Mucosa of stomach (tissue), 1 donor: ENCODE results near the gene ADAM10.

Source experiments
- H3K27me3 ChIP-seq: one replicate; pipeline ENCODE4 v1.7.0; 2013; ENCODE audit warnings: mild to moderate bottlenecking, low read length; ENCODE audit not compliant: control insufficient read depth, insufficient read depth
- H3K36me3 ChIP-seq: one replicate; pipeline ENCODE4 v1.7.0; 2013; ENCODE audit warnings: low read length; ENCODE audit not compliant: control insufficient read depth, insufficient read depth
- H3K4me1 ChIP-seq: one replicate; pipeline ENCODE4 v1.7.0; 2013; ENCODE audit warnings: mild to moderate bottlenecking, low read length; ENCODE audit not compliant: control insufficient read depth, insufficient read depth
- H3K4me3 ChIP-seq: one replicate; pipeline ENCODE4 v1.7.0; 2013; ENCODE audit warnings: low read length
- H3K9ac ChIP-seq: one replicate; pipeline ENCODE4 v1.7.0; 2013; ENCODE audit warnings: mild to moderate bottlenecking, low read length, moderate library complexity
- H3K9me3 ChIP-seq: one replicate; pipeline ENCODE4 v1.7.0; 2013; ENCODE audit warnings: mild to moderate bottlenecking, low read length, moderate library complexity; ENCODE audit not compliant: control insufficient read depth
- donor health status: Pancreatic carcinoma.

The ADAM10 gene

DNA sequence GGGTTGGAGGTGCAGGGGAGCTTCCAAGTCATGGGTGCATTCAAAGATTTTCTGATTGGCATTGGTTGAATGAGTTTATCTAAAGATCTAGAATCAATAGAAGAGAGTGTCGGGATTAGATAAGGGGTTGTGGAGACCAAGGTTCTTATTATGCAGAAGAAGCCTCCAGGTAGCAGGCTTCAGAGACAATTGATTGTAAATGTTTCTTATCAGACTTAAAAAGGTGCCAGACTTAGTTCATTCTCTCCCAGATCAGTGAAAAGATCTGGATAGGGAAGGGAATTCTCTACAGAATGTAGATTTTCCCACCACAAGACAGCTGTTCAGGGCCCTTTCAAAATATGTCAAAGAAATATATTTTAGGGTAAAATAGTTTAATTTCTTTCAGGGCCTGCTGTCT is 188.2 kb downstream of the ADAM10 start:
- no peak overlapping the region for H3K4me3 ChIP-seq
- no peak overlapping the region for H3K9ac ChIP-seq
- H3K9me3 ChIP-seq, result no peaks in the 10 kb centered on the region
- no peaks in the 10 kb centered on the region for H3K27me3 ChIP-seq
- no peaks in the 10 kb centered on the region for H3K36me3 ChIP-seq
- peaks cover 4% of the 10 kb centered on the region for H3K4me1 ChIP-seq

GRCh38 chr15:58559904-58560588 is 189.5 kb downstream of the ADAM10 start:
- Histone ChIP-seq H3K4me1 (peaks cover 11% of the 10 kb centered on the region), H3K27me3 (no peaks in the 10 kb centered on the region), H3K9ac (no peak overlapping the region), H3K4me3 (no peak overlapping the region), H3K36me3 (no peaks in the 10 kb centered on the region), H3K9me3 (no peaks in the 10 kb centered on the region)

GRCh38 chr15:58558777-58559176 is 190.7 kb downstream of the ADAM10 start:
- Histone ChIP-seq H3K36me3 (no peaks in the 10 kb centered on the region), H3K9me3 (no peaks in the 10 kb centered on the region)

GRCh38 chr15:58556541-58556940 is 193.0 kb downstream of the ADAM10 start:
- no peaks in the 10 kb centered on the region for H3K36me3 ChIP-seq
- no peak overlapping the region for H3K4me3 ChIP-seq
- H3K4me1 ChIP-seq, result peaks cover 11% of the 10 kb centered on the region
- no peaks in the 10 kb centered on the region for H3K9me3 ChIP-seq
- H3K9ac ChIP-seq, result no peak overlapping the region
- H3K27me3 ChIP-seq, result no peaks in the 10 kb centered on the region

More at GRCh38 chr15:58558777-58559176, 190.7 kb downstream of the ADAM10 start:
- H3K4me3 ChIP-seq, result no peak overlapping the region
- no peaks in the 10 kb centered on the region for H3K27me3 ChIP-seq
- H3K9ac ChIP-seq, result no peak overlapping the region
- peaks cover 11% of the 10 kb centered on the region for H3K4me1 ChIP-seq

GRCh38 chr15:58556028-58556361 is 193.5 kb downstream of the ADAM10 start:
- H3K27me3 ChIP-seq, result no peaks in the 10 kb centered on the region
- H3K36me3 ChIP-seq, result no peaks in the 10 kb centered on the region
- H3K9ac ChIP-seq, result no peak overlapping the region

DNA sequence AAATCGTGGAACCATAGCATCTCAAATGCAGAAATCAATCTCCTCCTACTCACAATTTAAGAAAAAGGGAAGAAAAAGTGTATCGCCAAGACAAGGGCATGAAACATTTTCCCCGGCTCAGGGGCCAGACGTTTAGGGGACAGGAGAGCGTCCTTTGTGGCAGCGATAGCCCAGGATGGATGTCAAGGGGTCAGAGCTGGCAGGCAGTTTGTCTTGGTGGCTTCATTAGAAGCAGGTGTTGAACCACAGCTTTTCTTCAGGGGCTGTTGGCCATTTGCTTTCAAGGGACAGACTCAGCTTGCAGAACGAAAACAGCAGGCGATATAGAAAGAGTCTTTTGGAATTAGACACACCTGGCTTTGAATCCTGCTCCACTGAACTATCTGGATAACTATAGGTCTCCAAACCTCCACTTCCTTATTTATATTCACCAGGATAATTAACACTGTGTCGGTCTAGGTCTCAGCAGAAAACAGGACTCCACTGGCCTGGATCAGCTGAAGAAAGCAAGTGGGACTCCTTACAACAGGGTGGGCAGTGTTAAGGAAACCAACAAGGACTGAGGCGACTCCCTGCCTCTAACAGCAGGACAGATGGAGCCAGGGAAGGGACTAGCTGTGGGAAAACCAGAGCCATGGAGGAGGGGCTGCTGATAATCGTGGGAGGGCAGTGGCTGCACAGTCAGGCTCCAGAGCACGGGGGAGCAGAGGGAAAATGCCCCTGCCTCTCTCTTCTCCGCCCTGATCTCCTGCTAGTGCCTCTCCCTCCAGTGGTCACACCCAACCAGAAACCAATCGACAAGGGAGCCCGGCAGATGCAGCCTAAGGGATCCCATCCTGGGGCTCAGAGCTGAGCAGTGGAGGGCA is 194.1 kb downstream of the ADAM10 start:
- H3K9me3 ChIP-seq, result no peaks in the 10 kb centered on the region
- no peak overlapping the region for H3K4me3 ChIP-seq
- no peaks in the 10 kb centered on the region for H3K36me3 ChIP-seq
- no peak overlapping the region for H3K9ac ChIP-seq
- peaks cover 10% of the 10 kb centered on the region for H3K4me1 ChIP-seq
- no peaks in the 10 kb centered on the region for H3K27me3 ChIP-seq

More at GRCh38 chr15:58556028-58556361, 193.5 kb downstream of the ADAM10 start:
- Histone ChIP-seq H3K9me3 (no peaks in the 10 kb centered on the region), H3K4me1 (peaks cover 11% of the 10 kb centered on the region), H3K4me3 (no peak overlapping the region)

- Histone ChIP-seq H3K36me3 (no peaks in the 10 kb centered on the region), H3K9me3 (no peaks in the 10 kb centered on the region), H3K4me1 (peaks cover 7% of the 10 kb centered on the region), H3K27me3 (no peaks in the 10 kb centered on the region), H3K4me3 (no peak overlapping the region), H3K9ac (no peak overlapping the region)
These were observed 194.7 kb downstream of the ADAM10 start for GRCh38 chr15:58554758-58555157.

DNA sequence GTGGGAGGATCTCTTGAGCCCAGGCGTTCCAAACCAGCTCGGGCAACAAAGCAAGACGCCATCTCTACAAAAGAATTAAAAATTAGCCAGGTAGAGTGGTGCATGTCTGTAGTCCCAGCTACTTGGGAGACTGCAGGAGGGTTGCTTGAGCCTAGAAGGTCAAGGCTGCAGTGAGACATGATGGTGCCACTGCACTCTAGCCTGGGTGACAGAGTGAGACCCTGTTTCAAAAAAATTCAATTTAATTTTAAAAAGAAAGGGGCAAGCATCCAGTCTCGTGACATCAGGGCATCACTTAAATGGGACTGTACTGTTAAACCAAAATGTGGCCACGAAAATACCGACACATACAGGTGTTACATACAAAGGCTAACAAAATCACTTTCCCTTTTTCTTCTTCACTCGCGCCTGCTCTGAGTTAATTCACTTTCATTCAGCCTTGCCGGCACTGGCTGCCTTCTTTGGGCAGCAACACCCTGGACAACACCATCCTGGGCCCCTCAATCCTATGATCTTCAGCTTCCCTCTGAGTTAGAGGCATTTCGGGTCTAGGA is 196.1 kb downstream of the ADAM10 start:
- H3K9me3 ChIP-seq, result no peaks in the 10 kb centered on the region
- H3K4me1 ChIP-seq, result peaks cover 7% of the 10 kb centered on the region

GRCh38 chr15:58552505-58553364 is 196.8 kb downstream of the ADAM10 start:
- peaks cover 7% of the 10 kb centered on the region for H3K4me1 ChIP-seq

More for the DNA sequence above, 196.1 kb downstream of the ADAM10 start:
- Histone ChIP-seq H3K4me3 (no peak overlapping the region), H3K36me3 (no peaks in the 10 kb centered on the region), H3K9ac (no peak overlapping the region), H3K27me3 (no peaks in the 10 kb centered on the region)

DNA sequence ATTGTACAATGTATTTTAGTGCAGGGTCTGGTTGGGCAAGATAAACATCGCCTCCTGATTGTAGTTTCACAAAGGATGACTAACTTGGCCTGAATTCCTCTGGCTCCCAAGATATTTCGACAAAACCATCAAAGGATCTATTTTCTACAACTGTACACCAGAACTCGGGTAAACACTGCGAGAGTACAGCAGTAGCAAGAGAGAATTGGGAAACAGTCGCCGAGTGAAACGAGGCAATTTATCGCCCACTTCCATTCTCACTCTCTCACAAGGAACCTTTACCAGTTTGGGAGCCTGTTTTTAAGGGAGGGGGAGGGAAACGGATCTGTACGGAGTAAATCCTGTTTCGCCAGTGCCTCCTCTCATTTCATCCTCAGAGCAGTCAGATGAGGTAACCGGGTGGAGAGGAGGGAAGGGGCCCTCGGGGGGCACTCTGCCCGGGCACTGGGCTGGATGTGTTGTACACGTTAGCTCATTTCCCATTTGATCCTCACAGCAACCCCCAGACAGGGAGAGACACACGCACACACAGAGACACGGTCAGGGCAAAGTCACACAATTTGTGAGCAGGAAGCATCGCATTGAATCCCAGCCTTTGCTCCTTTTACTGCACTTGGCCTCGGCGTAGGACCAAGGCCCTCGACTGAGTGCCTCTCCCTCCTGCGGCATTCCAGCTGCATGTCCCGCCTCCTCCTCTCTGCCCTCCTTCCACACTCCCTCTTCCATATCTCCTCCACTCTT is 197.6 kb downstream of the ADAM10 start:
- peaks cover 7% of the 10 kb centered on the region for H3K4me1 ChIP-seq
- H3K27me3 ChIP-seq, result no peaks in the 10 kb centered on the region
- H3K9me3 ChIP-seq, result no peaks in the 10 kb centered on the region
- no peak overlapping the region for H3K9ac ChIP-seq
- H3K36me3 ChIP-seq, result no peaks in the 10 kb centered on the region
- no peak overlapping the region for H3K4me3 ChIP-seq

More at GRCh38 chr15:58552505-58553364, 196.8 kb downstream of the ADAM10 start:
- H3K9ac ChIP-seq, result no peak overlapping the region
- H3K9me3 ChIP-seq, result no peaks in the 10 kb centered on the region
- H3K4me3 ChIP-seq, result no peak overlapping the region
- H3K36me3 ChIP-seq, result no peaks in the 10 kb centered on the region
- no peaks in the 10 kb centered on the region for H3K27me3 ChIP-seq

- no peaks in the 10 kb centered on the region for H3K36me3 ChIP-seq
- no peak overlapping the region for H3K4me3 ChIP-seq
- H3K27me3 ChIP-seq, result no peaks in the 10 kb centered on the region
- no peaks in the 10 kb centered on the region for H3K9me3 ChIP-seq
- H3K4me1 ChIP-seq, result peaks cover 7% of the 10 kb centered on the region
- H3K9ac ChIP-seq, result no peak overlapping the region
These were observed 198.3 kb downstream of the ADAM10 start for GRCh38 chr15:58551084-58551763.
